RWPE2 (cell line): Measurements from ENCODE around the gene MYO10.

Source experiments
- ATAC-seq: fragments of 200-7000 bp; cut with Tn5 transposase; 3 replicates; pipeline ENCODE4 v1.9.1; 2021; ENCODE audit warnings: low read depth
- DNase-seq: peaks from one replicate; pipeline ENCODE4 v3.0.0-alpha.2; 2020; ENCODE audit warnings: low spot score
- H3K27ac ChIP-seq: fragments of 450-650 bp; 2 replicates; pipeline ENCODE4 v1.5.1; 2017; ENCODE audit warnings: mild to moderate bottlenecking; ENCODE audit not compliant: poor library complexity, severe bottlenecking
- H3K27me3 ChIP-seq: fragments of 250-450 bp; sonication (Bioruptor Pico); 2 replicates; pipeline ENCODE4 v1.5.1; 2021; ENCODE audit warnings: mild to moderate bottlenecking, moderate library complexity; ENCODE audit not compliant: insufficient read depth, poor library complexity, severe bottlenecking
- H3K36me3 ChIP-seq: fragments of 250-450 bp; sonication (Bioruptor Pico); 2 replicates; pipeline ENCODE4 v1.5.1; 2020; ENCODE audit warnings: low read depth, mild to moderate bottlenecking, moderate library complexity
- H3K4me1 ChIP-seq: fragments of 250-450 bp; sonication (Bioruptor Pico); 2 replicates; pipeline ENCODE4 v1.5.1; 2021; ENCODE audit warnings: mild to moderate bottlenecking, moderate library complexity; ENCODE audit not compliant: insufficient read depth, poor library complexity, severe bottlenecking
- H3K4me3 ChIP-seq: fragments of 250-450 bp; sonication (Bioruptor Pico); 2 replicates; pipeline ENCODE4 v1.5.1; 2021; ENCODE audit warnings: mild to moderate bottlenecking, moderate library complexity; ENCODE audit not compliant: severe bottlenecking
- H3K9me3 ChIP-seq: fragments of 250-450 bp; sonication (Bioruptor Pico); 2 replicates; pipeline ENCODE4 v1.5.1; 2021; ENCODE audit warnings: mild to moderate bottlenecking, moderate library complexity; ENCODE audit not compliant: severe bottlenecking
- TF ChIP-seq, protein P1 (sequence below): fragments of 450-650 bp; IDR thresholded peaks from one replicate; pipeline ENCODE4 v1.5.1; 2017; ENCODE audit warnings: mild to moderate bottlenecking, moderate library complexity; ENCODE audit not compliant: poor library complexity, severe bottlenecking

MYO10 gene

DNA sequence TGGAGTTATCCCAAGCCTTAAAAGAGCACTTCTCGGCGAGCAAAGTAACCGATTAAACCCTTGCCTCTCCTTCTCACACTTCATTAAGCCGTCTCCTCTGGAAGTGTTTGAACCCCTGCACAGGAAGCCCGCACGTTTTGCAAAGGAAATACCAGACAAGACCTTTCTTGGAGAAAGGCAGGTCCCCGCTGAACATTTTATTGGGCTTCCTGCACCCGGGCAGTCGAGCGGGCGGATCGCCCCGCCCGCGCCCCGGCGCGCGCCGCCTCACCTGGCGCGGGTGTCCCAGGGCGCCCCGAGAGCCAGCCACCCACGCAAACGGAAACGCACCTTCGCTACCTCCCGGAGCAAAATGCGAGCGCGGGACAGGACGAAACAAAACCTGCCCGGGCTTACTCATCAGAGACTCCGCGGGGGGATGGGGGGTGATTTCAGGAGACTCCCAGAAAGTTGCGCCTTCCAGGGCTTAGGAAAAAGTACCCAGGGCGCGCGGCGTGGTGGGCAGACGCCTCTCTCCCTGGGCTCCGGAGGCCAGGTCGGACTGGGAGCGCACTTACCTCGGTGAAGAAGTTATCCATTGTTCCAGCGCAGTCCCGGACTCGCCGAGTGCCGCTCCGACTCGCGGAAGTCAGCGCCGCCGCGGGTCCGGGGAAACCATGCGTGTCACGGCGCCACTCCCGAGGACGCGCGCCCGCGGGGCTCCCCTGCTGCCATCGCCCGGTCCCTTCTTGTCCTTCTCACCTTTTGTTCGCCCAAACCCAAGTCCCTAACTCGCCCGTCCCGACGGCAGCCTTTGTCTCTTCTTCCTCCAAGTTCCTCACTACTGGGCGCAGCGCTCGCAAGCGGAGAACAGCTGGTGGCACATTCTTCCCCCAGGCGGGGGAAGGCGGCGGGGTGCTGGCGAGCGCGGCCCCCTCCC lies 598 bp downstream of the MYO10 start:
- H3K4me3 ChIP-seq: peak overlapping the region; percentile 93
- no peaks in the 10 kb centered on the region for H3K9me3 ChIP-seq
- H3K27ac ChIP-seq: peak overlapping the region; percentile 87
- H3K4me1 ChIP-seq: peaks cover 27% of the 10 kb centered on the region
- TF ChIP-seq, protein P1, sequence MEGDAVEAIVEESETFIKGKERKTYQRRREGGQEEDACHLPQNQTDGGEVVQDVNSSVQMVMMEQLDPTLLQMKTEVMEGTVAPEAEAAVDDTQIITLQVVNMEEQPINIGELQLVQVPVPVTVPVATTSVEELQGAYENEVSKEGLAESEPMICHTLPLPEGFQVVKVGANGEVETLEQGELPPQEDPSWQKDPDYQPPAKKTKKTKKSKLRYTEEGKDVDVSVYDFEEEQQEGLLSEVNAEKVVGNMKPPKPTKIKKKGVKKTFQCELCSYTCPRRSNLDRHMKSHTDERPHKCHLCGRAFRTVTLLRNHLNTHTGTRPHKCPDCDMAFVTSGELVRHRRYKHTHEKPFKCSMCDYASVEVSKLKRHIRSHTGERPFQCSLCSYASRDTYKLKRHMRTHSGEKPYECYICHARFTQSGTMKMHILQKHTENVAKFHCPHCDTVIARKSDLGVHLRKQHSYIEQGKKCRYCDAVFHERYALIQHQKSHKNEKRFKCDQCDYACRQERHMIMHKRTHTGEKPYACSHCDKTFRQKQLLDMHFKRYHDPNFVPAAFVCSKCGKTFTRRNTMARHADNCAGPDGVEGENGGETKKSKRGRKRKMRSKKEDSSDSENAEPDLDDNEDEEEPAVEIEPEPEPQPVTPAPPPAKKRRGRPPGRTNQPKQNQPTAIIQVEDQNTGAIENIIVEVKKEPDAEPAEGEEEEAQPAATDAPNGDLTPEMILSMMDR: no peak
- no peaks in the 10 kb centered on the region for H3K27me3 ChIP-seq
- ATAC-seq: peak; percentile 33
- H3K36me3 ChIP-seq: peaks cover 6% of the 10 kb centered on the region; the same call in 1 of the 2 replicates
- DNase-seq: peak; percentile 97

DNA sequence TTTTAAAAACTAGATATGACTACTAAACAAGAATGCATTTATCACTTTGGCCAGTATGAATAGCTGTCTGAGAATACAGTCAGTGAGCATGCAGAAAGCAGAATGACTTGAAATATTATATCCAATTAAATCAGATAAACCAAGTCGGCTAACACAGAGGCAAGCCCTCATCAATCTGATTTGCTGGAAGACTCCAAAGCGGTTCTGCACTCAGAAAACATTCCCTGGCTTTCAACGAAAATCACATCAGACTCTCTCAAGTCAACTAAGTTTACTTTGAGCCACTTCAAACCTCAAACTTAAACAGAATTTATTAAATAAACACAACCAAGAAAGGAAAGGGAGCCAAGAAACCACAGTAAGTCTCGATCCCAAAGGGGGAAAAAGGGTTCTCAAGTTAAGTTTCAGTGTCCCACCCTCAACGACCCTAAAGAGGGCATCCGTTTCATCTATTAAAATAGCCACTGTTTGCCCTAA lies 1.4 kb downstream of the MYO10 start:
- H3K4me3 ChIP-seq: peak overlapping the region; percentile 93
- H3K27ac ChIP-seq: peak overlapping the region; percentile 87
- no peaks in the 10 kb centered on the region for H3K9me3 ChIP-seq
- peaks cover 8% of the 10 kb centered on the region; the same call in 1 of the 2 replicates for H3K36me3 ChIP-seq
- peaks cover 35% of the 10 kb centered on the region for H3K4me1 ChIP-seq
- H3K27me3 ChIP-seq: no peaks in the 10 kb centered on the region
- TF ChIP-seq, protein P1: no peak
- ATAC-seq: peak; percentile 7; the same call in 2 of the 3 replicates
- DNase-seq: no peak

DNA sequence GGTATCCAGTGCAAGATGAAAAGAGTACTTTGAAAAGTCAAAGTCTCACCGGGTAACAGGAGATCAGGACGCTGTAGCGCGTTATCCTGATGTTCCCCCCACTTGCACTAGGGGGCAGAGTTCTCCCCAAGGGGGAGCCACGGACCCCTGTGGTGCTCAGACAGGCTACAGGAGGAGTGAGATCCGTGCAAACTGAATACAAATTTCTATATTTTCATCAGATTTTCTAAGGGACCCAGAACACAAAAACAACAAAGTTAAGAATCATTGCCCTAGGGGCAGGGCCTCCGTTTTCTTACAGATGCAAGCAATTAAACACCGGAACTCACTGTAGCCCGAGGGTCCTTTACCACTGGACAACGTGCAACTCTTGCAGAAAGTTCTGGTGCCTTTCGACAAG lies 2.0 kb downstream of the MYO10 start:
- Histone ChIP-seq H3K9me3 (no peaks in the 10 kb centered on the region), H3K4me1 (peaks cover 35% of the 10 kb centered on the region), H3K27ac (peak overlapping the region; percentile 87), H3K27me3 (no peaks in the 10 kb centered on the region), H3K4me3 (peak overlapping the region; percentile 93), H3K36me3 (peaks cover 13% of the 10 kb centered on the region; the same call in 1 of the 2 replicates)
- ATAC-seq: peak; percentile 60
- DNase-seq: no peak
- TF ChIP-seq, protein P1: peak; percentile 99

DNA sequence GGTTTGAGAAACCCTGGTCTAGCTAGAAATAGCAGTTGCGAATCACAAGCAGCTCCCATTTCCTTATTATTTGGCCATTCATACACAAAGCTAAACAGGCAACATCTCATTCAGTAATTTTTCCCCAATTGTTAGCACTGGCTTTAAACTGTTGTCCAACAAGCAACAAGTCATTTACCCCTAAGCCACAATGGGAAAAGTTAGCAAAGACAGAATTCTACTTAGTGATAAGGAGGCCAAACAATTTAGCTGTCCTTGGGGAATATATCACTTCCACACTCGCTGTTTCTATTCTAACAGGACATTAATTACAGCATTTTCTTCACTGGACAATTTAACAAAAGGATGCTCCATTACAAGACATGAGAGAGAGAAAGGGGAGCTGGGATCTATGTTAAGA lies 2.8 kb downstream of the MYO10 start:
- Histone ChIP-seq H3K4me1 (peaks cover 35% of the 10 kb centered on the region), H3K27me3 (no peaks in the 10 kb centered on the region), H3K36me3 (peaks cover 13% of the 10 kb centered on the region; the same call in 1 of the 2 replicates), H3K27ac (peak overlapping the region; percentile 87), H3K9me3 (no peaks in the 10 kb centered on the region), H3K4me3 (peak overlapping the region; percentile 93)
- TF ChIP-seq, protein P1: no peak
- ATAC-seq (no peak), DNase-seq (no peak)
